ENCODE measurements around the gene HJURP.

Gene HJURP

GRCh38 chr2:233841183-233841582, 13.2 kb downstream of the HJURP start:
- H3K27ac ChIP-seq (ENCODE audit: low read depth, low read length) = no peak overlapping the region
- no peaks in the 10 kb centered on the region for H3K36me3 ChIP-seq (ENCODE audit: control insufficient read depth in 5 of 5, insufficient read depth in 5 of 5, low read length in 5 of 5)
- no peak overlapping the region for H3K4me3 ChIP-seq (ENCODE audit: low read depth in 1 of 5, low read length in 5 of 5)
- H3K9ac ChIP-seq (ENCODE audit: low read length in 5 of 5) = no peak overlapping the region
- no peaks in the 10 kb centered on the region for H3K4me1 ChIP-seq (ENCODE audit: control insufficient read depth in 5 of 5, insufficient read depth in 5 of 5, low read length in 5 of 5)
- no peaks in the 10 kb centered on the region for H3K27me3 ChIP-seq (ENCODE audit: control insufficient read depth in 5 of 5, insufficient read depth in 4 of 5, low read length in 5 of 5)
- H3K9me3 ChIP-seq (ENCODE audit: control insufficient read depth in 5 of 5, low read length in 5 of 5) = no peaks in the 10 kb centered on the region

- Histone ChIP-seq H3K36me3 (ENCODE audit: control insufficient read depth in 5 of 5, insufficient read depth in 5 of 5, low read length in 5 of 5) (no peaks in the 10 kb centered on the region), H3K9me3 (ENCODE audit: control insufficient read depth in 5 of 5, low read length in 5 of 5) (no peaks in the 10 kb centered on the region), H3K9ac (ENCODE audit: low read length in 5 of 5) (no peak overlapping the region), H3K4me1 (ENCODE audit: control insufficient read depth in 5 of 5, insufficient read depth in 5 of 5, low read length in 5 of 5) (no peaks in the 10 kb centered on the region), H3K27me3 (ENCODE audit: control insufficient read depth in 5 of 5, insufficient read depth in 4 of 5, low read length in 5 of 5) (no peaks in the 10 kb centered on the region), H3K27ac (ENCODE audit: low read depth, low read length) (no peak overlapping the region), H3K4me3 (ENCODE audit: low read depth in 1 of 5, low read length in 5 of 5) (no peak overlapping the region)
Observed at GRCh38 chr2:233840520-233840919, 13.8 kb downstream of the HJURP start.

- Histone ChIP-seq H3K36me3 (ENCODE audit: control insufficient read depth in 5 of 5, insufficient read depth in 5 of 5, low read length in 5 of 5) (no peaks in the 10 kb centered on the region), H3K9me3 (ENCODE audit: control insufficient read depth in 5 of 5, low read length in 5 of 5) (no peaks in the 10 kb centered on the region), H3K4me1 (ENCODE audit: control insufficient read depth in 5 of 5, insufficient read depth in 5 of 5, low read length in 5 of 5) (no peaks in the 10 kb centered on the region), H3K9ac (ENCODE audit: low read length in 5 of 5) (no peak overlapping the region), H3K27me3 (ENCODE audit: control insufficient read depth in 5 of 5, insufficient read depth in 4 of 5, low read length in 5 of 5) (no peaks in the 10 kb centered on the region), H3K4me3 (ENCODE audit: low read depth in 1 of 5, low read length in 5 of 5) (no peak overlapping the region), H3K27ac (ENCODE audit: low read depth, low read length) (no peak overlapping the region)
Observed at GRCh38 chr2:233839447-233839820, 14.9 kb downstream of the HJURP start.

- H3K9me3 ChIP-seq (ENCODE audit: control insufficient read depth in 5 of 5, low read length in 5 of 5) = no peaks in the 10 kb centered on the region
- no peak overlapping the region for H3K27ac ChIP-seq (ENCODE audit: low read depth, low read length)
- H3K27me3 ChIP-seq (ENCODE audit: control insufficient read depth in 5 of 5, insufficient read depth in 4 of 5, low read length in 5 of 5) = no peaks in the 10 kb centered on the region
- H3K36me3 ChIP-seq (ENCODE audit: control insufficient read depth in 5 of 5, insufficient read depth in 5 of 5, low read length in 5 of 5) = no peaks in the 10 kb centered on the region
- H3K4me1 ChIP-seq (ENCODE audit: control insufficient read depth in 5 of 5, insufficient read depth in 5 of 5, low read length in 5 of 5) = peaks cover 0 to 3% (median 3%) of the 10 kb centered on the region in 5 donors
- peak overlapping the region in 1 of 5 donors; percentile 8 for H3K9ac ChIP-seq (ENCODE audit: low read length in 5 of 5)
- H3K4me3 ChIP-seq (ENCODE audit: low read depth in 1 of 5, low read length in 5 of 5) = no peak overlapping the region
Observed at GRCh38 chr2:233838726-233839446, 15.4 kb downstream of the HJURP start.

GRCh38 chr2:233838251-233838650, 16.1 kb downstream of the HJURP start:
- Histone ChIP-seq H3K27ac (ENCODE audit: low read depth, low read length) (no peak overlapping the region), H3K9me3 (ENCODE audit: control insufficient read depth in 5 of 5, low read length in 5 of 5) (no peaks in the 10 kb centered on the region), H3K27me3 (ENCODE audit: control insufficient read depth in 5 of 5, insufficient read depth in 4 of 5, low read length in 5 of 5) (no peaks in the 10 kb centered on the region), H3K9ac (ENCODE audit: low read length in 5 of 5) (no peak overlapping the region), H3K36me3 (ENCODE audit: control insufficient read depth in 5 of 5, insufficient read depth in 5 of 5, low read length in 5 of 5) (no peaks in the 10 kb centered on the region), H3K4me3 (ENCODE audit: low read depth in 1 of 5, low read length in 5 of 5) (no peak overlapping the region), H3K4me1 (ENCODE audit: control insufficient read depth in 5 of 5, insufficient read depth in 5 of 5, low read length in 5 of 5) (peaks cover 0 to 10% (median 7%) of the 10 kb centered on the region in 5 donors)

GRCh38 chr2:233837694-233838229, 16.6 kb downstream of the HJURP start:
- H3K27me3 ChIP-seq (ENCODE audit: control insufficient read depth in 5 of 5, insufficient read depth in 4 of 5, low read length in 5 of 5) = no peaks in the 10 kb centered on the region
- no peaks in the 10 kb centered on the region for H3K9me3 ChIP-seq (ENCODE audit: control insufficient read depth in 5 of 5, low read length in 5 of 5)
- H3K9ac ChIP-seq (ENCODE audit: low read length in 5 of 5) = no peak overlapping the region
- H3K36me3 ChIP-seq (ENCODE audit: control insufficient read depth in 5 of 5, insufficient read depth in 5 of 5, low read length in 5 of 5) = no peaks in the 10 kb centered on the region
- peaks cover 0 to 15% (median 12%) of the 10 kb centered on the region in 5 donors for H3K4me1 ChIP-seq (ENCODE audit: control insufficient read depth in 5 of 5, insufficient read depth in 5 of 5, low read length in 5 of 5)
- H3K4me3 ChIP-seq (ENCODE audit: low read depth in 1 of 5, low read length in 5 of 5) = no peak overlapping the region
- no peak overlapping the region for H3K27ac ChIP-seq (ENCODE audit: low read depth, low read length)

- no peaks in the 10 kb centered on the region for H3K36me3 ChIP-seq (ENCODE audit: control insufficient read depth in 5 of 5, insufficient read depth in 5 of 5, low read length in 5 of 5)
- no peak overlapping the region for H3K4me3 ChIP-seq (ENCODE audit: low read depth in 1 of 5, low read length in 5 of 5)
- H3K27ac ChIP-seq (ENCODE audit: low read depth, low read length) = no peak overlapping the region
- H3K4me1 ChIP-seq (ENCODE audit: control insufficient read depth in 5 of 5, insufficient read depth in 5 of 5, low read length in 5 of 5) = peaks cover 0 to 20% (median 17%) of the 10 kb centered on the region in 5 donors
- H3K27me3 ChIP-seq (ENCODE audit: control insufficient read depth in 5 of 5, insufficient read depth in 4 of 5, low read length in 5 of 5) = no peaks in the 10 kb centered on the region
- no peaks in the 10 kb centered on the region for H3K9me3 ChIP-seq (ENCODE audit: control insufficient read depth in 5 of 5, low read length in 5 of 5)
- no peak overlapping the region for H3K9ac ChIP-seq (ENCODE audit: low read length in 5 of 5)
Observed at GRCh38 chr2:233836359-233836758, 18.0 kb downstream of the HJURP start.

GRCh38 chr2:233835230-233836186, 18.8 kb downstream of the HJURP start:
- H3K9ac ChIP-seq (ENCODE audit: low read length in 5 of 5) = no peak overlapping the region
- no peak overlapping the region for H3K4me3 ChIP-seq (ENCODE audit: low read depth in 1 of 5, low read length in 5 of 5)
- H3K9me3 ChIP-seq (ENCODE audit: control insufficient read depth in 5 of 5, low read length in 5 of 5) = no peaks in the 10 kb centered on the region
- H3K27me3 ChIP-seq (ENCODE audit: control insufficient read depth in 5 of 5, insufficient read depth in 4 of 5, low read length in 5 of 5) = no peaks in the 10 kb centered on the region
- no peak overlapping the region for H3K27ac ChIP-seq (ENCODE audit: low read depth, low read length)
- no peaks in the 10 kb centered on the region for H3K36me3 ChIP-seq (ENCODE audit: control insufficient read depth in 5 of 5, insufficient read depth in 5 of 5, low read length in 5 of 5)
- H3K4me1 ChIP-seq (ENCODE audit: control insufficient read depth in 5 of 5, insufficient read depth in 5 of 5, low read length in 5 of 5) = peaks cover 0 to 20% (median 17%) of the 10 kb centered on the region in 5 donors

- no peaks in the 10 kb centered on the region for H3K9me3 ChIP-seq (ENCODE audit: control insufficient read depth in 5 of 5, low read length in 5 of 5)
- H3K4me1 ChIP-seq (ENCODE audit: control insufficient read depth in 5 of 5, insufficient read depth in 5 of 5, low read length in 5 of 5) = peaks cover 0 to 20% (median 17%) of the 10 kb centered on the region in 5 donors
- no peak overlapping the region for H3K4me3 ChIP-seq (ENCODE audit: low read depth in 1 of 5, low read length in 5 of 5)
- peak overlapping the region in 1 of 5 donors; percentile 14 for H3K9ac ChIP-seq (ENCODE audit: low read length in 5 of 5)
- peaks cover 0 to 6% (median 0%) of the 10 kb centered on the region in 5 donors for H3K27me3 ChIP-seq (ENCODE audit: control insufficient read depth in 5 of 5, insufficient read depth in 4 of 5, low read length in 5 of 5)
- H3K36me3 ChIP-seq (ENCODE audit: control insufficient read depth in 5 of 5, insufficient read depth in 5 of 5, low read length in 5 of 5) = no peaks in the 10 kb centered on the region
- H3K27ac ChIP-seq (ENCODE audit: low read depth, low read length) = peak overlapping the region; percentile 30
Observed at GRCh38 chr2:233833345-233833744, 21.0 kb downstream of the HJURP start.

- Histone ChIP-seq H3K27ac (ENCODE audit: low read depth, low read length) (peak overlapping the region; percentile 30), H3K27me3 (ENCODE audit: control insufficient read depth in 5 of 5, insufficient read depth in 4 of 5, low read length in 5 of 5) (peaks cover 0 to 6% (median 0%) of the 10 kb centered on the region in 5 donors), H3K9me3 (ENCODE audit: control insufficient read depth in 5 of 5, low read length in 5 of 5) (no peaks in the 10 kb centered on the region), H3K36me3 (ENCODE audit: control insufficient read depth in 5 of 5, insufficient read depth in 5 of 5, low read length in 5 of 5) (no peaks in the 10 kb centered on the region), H3K4me3 (ENCODE audit: low read depth in 1 of 5, low read length in 5 of 5) (no peak overlapping the region), H3K4me1 (ENCODE audit: control insufficient read depth in 5 of 5, insufficient read depth in 5 of 5, low read length in 5 of 5) (peaks cover 0 to 20% (median 17%) of the 10 kb centered on the region in 5 donors), H3K9ac (ENCODE audit: low read length in 5 of 5) (peak overlapping the region in 1 of 5 donors; percentile 14)
Observed at GRCh38 chr2:233832869-233833311, 21.4 kb downstream of the HJURP start.
